ENCODE measurements around the gene CTNND1. TPM values are rescaled to one million over a fixed set of nuclear protein-coding genes. Genes with fewer than 3 reads are reported as not detected.

The CTNND1 gene
- total and polyA plus RNA-seq, 10 of the 15 experiments (the other 5 are each of a cell fraction or from before 2014, with no cell fraction given), result 4.7 to 70.0 (median 30.0) TPM

GRCh38 chr11:57815877-57816276, 54.3 kb downstream of the CTNND1 start (continued):
- no peak for TF ChIP-seq KLF5 (IDR thresholded peaks at IDR 0.05; ENCODE audit: partially characterized antibody)
- TF ChIP-seq ZBED1 (IDR thresholded peaks at IDR 0.05; ENCODE audit: borderline replicate concordance), result no peak
- TF ChIP-seq, protein P1, sequence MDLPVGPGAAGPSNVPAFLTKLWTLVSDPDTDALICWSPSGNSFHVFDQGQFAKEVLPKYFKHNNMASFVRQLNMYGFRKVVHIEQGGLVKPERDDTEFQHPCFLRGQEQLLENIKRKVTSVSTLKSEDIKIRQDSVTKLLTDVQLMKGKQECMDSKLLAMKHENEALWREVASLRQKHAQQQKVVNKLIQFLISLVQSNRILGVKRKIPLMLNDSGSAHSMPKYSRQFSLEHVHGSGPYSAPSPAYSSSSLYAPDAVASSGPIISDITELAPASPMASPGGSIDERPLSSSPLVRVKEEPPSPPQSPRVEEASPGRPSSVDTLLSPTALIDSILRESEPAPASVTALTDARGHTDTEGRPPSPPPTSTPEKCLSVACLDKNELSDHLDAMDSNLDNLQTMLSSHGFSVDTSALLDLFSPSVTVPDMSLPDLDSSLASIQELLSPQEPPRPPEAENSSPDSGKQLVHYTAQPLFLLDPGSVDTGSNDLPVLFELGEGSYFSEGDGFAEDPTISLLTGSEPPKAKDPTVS (IDR thresholded peaks at IDR 0.05; ENCODE audit: low read depth, low read length), result no peak
- no peak for TF ChIP-seq E2F4 (IDR thresholded peaks at IDR 0.05; ENCODE audit: low read depth, low read length)

- CTCF ChIA-PET, result interaction anchor here (0.6 to 2.3 kb wide), 6 partner anchors 10 to 705 kb away, joined by 3 to 10 read pairs (median 3); no protein-coding TSS in a partner anchor
- ATAC-seq, result no peak
- peaks cover 10% of the 10 kb centered on the region; the same call in 1 of the 2 replicates for H3K4me1 ChIP-seq (ENCODE audit: control insufficient read depth, insufficient read depth, low read length)
- no peaks in the 10 kb centered on the region for H4K20me1 ChIP-seq (ENCODE audit: control insufficient read depth, insufficient read depth)
- H3K4me2 ChIP-seq (ENCODE audit: control insufficient read depth, insufficient read depth), result no peak overlapping the region
- DNase-seq (ENCODE audit: low read depth, low spot score), result no peak
- SMC1A ChIA-PET (ENCODE audit: uncharacterized antibody, unreplicated experiment), result interaction anchor here (1.0 to 1.9 kb wide), 3 partner anchors 10 to 18 kb away, joined by 3 to 5 read pairs (median 4); no protein-coding TSS in a partner anchor
- BruUV-seq (replicated peaks), result no TSS peak
- no peaks in the 10 kb centered on the region for H3K27me3 ChIP-seq (replicated peaks in 1 of 2; ENCODE audit: control insufficient read depth in 2 of 2, insufficient read depth in 2 of 2, low read length in 1 of 2)
- TF ChIP-seq NFYA (IDR thresholded peaks at IDR 0.05; ENCODE audit: borderline replicate concordance, low read depth, low read length) (no peak), ZNF207 (IDR thresholded peaks at IDR 0.05; ENCODE audit: borderline replicate concordance) (no peak), MEF2A (IDR thresholded peaks at IDR 0.05; ENCODE audit: insufficient read depth, low read depth, low read length) (no peak)
- intact Hi-C loops (cut with micrococcal nuclease; ENCODE audit: unreplicated experiment) (loop anchor here (5.0 kb wide), 1 partner anchor 693 kb away; no protein-coding TSS in a partner anchor), in situ Hi-C loops (cut with MboI) (loop anchor here (25.0 kb wide), 1 partner anchor 693 kb away; the partner anchor contains the start of gene OR5B21)
- no peak overlapping the region for H3K9ac ChIP-seq (ENCODE audit: control insufficient read depth, insufficient read depth, low read length)
- no peak overlapping the region for H3K27ac ChIP-seq (ENCODE audit: control insufficient read depth, insufficient read depth)
- no peak overlapping the region for H2AFZ ChIP-seq (ENCODE audit: control insufficient read depth, low read depth, low read length)
- H3K36me3 ChIP-seq (ENCODE audit: control insufficient read depth in 2 of 2, insufficient read depth in 2 of 2, low read length in 1 of 2), result peaks cover 4 to 15% of the 10 kb centered on the region in 2 experiments; a peak in 3 of 4 replicates
- no peak for FAIRE-seq
- POLR2A ChIA-PET, result no interaction called here
- 100% methylated on average over 1 of the region's 1 CpG for WGBS (ENCODE audit: insufficient coverage, insufficient replicate concordance, low lambda C conversion rate, missing lambda C conversion rate)
- H3K4me3 ChIP-seq, result no peak overlapping the region
- H3K79me2 ChIP-seq (ENCODE audit: control insufficient read depth, insufficient read depth, low read length), result no peaks in the 10 kb centered on the region
- H3K9me3 ChIP-seq (replicated peaks; ENCODE audit: control insufficient read depth, insufficient read depth, low read length), result no peaks in the 10 kb centered on the region
- RAD21 ChIA-PET (ENCODE audit: unreplicated experiment), result interaction anchor here (0.8 to 1.3 kb wide), 2 partner anchors 18 to 705 kb away, joined by 3 read pairs; no protein-coding TSS in a partner anchor
Measured at GRCh38 chr11:57818812-57819211, 57.2 kb downstream of the CTNND1 start.

All from GM12878 (cell line).